ENCODE results near the gene GPC5. TPM values are rescaled to one million over a fixed set of nuclear protein-coding genes. Genes with fewer than 3 reads are reported as not detected.

The GPC5 gene
- polyA plus RNA-seq, 10 donors, result 0.16 to 0.77 (median 0.26) TPM

DNA sequence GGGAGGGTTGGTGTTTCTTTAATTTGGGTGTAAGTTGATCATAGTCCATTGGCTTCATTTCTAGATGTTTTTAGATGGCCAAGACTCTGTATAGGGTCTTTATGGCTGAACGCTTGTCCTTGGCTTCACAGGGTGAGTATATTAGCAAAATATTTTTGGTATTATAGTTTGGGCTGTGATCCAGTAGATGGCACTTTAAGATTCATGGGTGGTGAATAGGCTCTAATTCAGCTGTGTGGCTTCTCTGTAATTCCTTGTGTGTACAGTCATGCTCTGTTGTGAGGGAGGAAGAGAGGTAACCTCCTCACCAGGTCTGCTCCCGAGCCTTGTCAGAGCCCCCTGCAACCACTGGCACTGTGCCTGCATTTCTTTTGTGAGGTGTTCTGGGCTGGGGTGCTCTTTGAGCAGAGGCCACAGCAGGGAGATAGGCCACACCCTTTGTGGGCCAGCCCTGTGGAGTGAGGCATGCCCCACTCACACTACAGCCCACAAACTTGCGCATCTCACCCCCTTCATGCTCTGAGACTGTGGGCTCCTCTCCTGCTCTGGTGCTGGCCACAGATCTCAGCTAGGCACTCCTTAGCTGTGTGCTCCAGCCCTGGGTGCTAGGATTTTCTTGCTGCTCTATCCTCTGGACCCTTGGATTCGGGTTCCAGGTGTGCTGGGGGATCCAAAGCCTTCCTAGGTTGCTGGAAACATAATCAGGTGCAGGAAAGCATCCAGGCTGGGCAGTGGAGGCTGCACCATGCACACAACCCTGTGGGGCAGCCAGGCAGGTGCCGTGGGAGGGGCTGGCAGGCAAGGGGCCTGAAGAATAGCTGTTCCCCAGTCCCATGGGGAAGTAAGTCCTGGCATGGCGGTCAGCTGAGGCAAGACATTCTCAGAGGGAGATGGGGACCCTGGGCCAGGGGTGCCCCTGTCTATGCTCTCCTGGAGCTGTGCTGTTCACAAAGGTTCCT, 193.9 kb downstream of the GPC5 start:
- DNase-seq, result peak in 1 of 3 donors; percentile 3

DNA sequence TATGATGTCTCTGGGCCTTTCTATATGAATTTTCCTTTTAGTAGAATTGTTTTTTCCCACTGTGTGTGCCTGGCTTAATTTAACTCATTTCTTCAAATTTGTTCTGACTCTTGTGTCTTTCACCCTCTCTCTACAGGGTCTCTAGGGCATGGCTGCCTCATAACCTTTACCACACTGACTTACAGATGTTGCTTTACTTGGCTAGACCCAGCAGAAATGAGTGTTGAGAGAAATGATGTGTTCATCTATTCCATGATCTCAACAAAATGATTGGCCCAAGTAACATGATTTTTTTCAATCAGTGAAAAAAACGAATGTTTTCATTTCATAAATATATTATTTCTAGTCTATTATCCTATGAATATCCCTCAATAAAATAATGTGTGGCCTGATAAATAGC, 195.0 kb downstream of the GPC5 start:
- peak in 1 of 3 donors; percentile 11 for DNase-seq

DNA sequence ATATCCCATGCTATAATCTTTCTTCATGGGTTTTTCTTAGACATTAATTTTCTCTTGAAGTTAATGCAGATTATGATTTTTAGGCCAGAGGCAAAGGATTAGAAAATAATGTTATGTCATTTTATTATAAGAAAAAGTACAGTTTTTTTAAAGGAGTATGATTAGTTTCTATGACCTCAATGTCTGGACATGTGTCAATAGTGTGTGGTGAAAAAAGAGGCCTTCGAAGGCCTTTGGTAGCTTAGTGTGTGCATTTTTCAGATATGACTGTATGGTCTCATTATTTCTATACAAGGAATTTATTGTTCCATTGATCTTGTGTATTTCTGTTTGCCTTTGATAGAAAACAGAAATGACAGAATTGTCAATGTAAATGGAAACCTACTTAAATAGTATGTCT, 195.6 kb downstream of the GPC5 start:
- DNase-seq, result peak in 1 of 3 donors; percentile 11

DNA sequence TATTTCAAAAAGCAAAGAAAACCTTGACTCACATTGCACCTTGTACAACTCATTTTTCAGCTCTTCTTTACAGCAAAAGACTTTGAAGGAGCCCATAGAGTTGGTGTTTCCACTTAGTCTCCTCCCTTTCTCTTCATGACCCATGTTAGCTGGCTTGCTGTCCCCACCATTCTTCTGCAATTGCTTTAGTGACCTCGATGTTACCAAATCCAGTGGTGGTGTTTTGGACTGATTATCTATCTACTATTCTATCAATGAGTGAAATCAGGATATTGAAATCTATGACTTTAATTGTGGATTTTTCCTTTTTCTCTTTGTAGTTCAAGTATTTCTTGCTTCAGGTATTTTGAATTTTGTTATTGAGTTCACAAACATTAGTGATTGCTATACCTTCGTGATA, 197.3 kb downstream of the GPC5 start:
- DNase-seq, result no peak

DNA sequence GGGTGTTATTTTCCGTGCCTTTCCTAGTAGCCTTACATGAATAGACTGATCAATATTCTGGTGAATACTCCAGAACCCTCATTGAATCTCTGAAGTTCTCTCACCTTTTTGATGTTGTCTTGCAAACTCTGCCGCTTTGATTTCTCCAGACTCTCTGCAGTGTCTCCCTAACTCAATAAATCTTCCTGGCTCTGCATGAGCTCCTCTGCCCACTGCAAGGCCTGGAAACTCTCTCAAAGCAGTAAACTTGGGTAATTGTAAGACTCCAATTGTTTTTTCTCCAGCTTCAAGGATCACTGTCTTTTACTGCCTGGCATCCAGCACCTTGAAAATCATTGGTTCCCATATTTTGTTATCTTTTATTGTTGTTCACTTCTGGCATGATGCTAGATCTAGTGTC, 198.4 kb downstream of the GPC5 start:
- DNase-seq, result no peak

DNA sequence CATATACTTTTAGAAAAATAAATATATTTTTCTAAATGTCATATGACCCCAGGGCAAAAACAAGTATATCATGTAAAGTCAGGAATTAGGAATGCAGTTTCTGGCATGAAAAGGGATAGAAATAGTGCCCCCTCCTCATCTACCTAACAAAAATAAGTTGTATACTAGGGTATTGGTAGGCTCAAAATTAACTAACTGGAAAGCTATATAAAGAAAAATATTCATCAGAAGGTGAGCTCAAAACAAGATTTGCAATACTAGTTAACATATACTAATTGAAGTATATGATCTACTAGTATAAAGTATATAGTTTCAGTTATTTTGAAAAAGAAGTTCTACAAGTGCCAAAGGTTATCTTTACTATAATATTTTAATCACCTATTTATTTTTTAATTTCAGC, 200.2 kb downstream of the GPC5 start:
- no peak for DNase-seq

DNA sequence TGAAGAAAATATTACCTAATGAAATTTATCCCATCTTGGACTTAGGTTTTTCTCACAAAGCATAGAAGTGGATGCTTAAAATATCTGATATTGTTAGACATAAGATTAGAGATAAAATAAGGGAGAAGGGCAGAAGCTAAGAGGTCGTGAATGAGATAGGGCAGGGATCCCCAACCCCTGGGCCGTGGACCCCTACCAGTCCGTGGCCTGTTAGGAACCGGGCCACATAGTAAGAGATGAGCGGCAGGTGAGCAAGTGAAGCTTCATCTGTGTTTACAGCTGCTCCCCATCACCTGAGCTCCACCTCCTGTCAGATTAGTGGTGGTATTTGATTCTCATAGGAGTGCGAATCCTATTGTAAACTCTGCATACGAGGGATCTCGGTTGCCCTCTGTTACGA, 202.9 kb downstream of the GPC5 start:
- no peak for DNase-seq

DNA sequence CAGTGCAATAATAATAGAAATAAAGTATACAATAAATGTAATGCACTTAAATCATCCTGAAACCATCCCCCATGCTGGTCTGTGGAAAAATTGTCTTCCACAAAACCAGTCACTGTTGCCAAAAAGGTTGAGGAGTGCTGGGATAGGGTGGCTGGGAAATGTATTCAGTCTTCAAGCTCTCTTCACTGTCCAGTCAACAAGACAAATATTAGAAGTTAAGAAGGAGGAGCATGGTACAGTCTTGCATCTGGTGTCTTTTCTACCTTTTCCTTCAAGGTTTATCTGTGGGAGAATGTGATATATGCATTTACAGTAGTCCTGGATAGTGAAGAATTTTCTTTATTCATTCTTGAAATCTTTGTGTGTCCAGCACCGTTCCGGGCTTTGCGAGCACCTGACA, 203.4 kb downstream of the GPC5 start:
- no peak for DNase-seq

DNA sequence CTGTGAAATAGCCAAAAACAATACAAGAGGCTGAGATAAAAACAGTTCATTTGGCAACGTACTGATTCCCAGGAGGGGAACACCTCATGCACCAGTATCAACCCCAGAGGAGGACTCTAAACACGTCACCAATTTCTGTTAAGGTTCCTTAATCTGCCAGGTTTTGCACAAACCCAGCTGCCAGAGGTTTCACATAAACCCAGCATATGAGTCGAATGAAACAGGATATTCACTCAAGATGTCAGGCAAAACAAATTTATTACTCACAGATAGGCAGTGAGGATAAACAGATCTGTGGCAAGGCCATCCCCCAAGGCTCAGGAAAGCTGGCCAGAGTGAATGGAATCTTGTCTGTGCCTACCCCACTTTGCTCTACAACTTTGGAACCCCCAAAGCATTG, 210.9 kb downstream of the GPC5 start:
- DNase-seq, result peak in 2 of 3 donors; percentile 12 to 21

DNA sequence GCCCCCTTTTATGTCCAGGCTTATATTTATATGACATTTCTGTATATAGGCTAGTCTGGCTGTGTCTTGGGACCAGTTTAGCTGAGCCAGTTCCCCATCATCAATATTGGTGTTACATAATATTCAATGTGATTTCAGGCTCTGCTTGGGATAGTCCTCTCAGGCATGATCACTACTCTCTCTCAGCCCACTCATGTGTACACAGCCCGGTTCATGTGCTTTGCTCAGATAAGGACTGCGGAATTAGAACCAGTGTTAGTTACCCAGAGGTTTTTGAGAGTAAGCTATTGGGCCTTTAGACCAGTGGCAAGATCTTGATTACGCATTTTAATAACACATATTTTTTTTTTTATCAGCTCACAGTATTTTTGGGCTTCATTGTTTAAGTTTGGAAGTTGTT, 219.9 kb downstream of the GPC5 start:
- DNase-seq, result no peak

DNA sequence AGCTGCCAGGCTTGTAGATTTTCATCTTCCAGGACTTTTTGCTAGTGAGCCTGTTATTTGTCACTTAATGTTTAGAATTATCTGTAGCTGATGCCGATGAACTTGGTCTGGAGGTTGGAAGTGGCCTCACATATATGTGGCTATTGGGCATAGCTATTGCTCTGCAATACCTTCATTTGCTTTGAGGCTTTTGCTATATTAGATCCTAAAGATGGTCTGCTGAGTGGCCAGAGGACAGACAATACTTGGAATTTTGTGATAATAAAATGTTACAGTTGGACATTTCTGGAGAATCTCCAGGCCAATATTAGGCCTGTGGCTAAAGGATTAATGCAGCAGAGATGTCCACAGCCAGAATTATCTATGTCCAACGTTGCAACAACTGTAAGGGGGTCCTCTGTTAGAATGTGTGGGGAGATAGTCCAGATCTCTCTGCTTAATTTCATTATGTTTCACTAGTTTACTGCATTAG, 222.3 kb downstream of the GPC5 start:
- DNase-seq, result no peak

DNA sequence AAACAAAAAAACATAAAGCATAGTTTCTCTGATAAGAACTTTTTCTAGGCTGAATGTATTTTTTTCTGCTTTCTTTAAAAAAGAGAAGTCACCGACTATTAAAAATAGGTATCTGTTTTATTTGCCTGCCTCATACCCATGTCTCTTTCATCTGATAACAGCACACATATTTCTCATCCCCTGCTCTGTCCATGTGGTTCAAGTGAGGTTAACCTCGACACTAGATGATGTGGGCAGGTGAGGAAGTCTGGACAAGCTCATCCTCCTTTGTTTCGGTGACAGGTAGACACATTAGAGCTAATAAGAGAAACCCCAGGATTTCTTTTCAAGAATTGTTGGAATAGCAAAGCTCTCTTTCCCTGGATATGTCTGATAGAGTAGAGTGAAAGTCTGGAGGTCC, 222.7 kb downstream of the GPC5 start:
- DNase-seq, result no peak

DNA sequence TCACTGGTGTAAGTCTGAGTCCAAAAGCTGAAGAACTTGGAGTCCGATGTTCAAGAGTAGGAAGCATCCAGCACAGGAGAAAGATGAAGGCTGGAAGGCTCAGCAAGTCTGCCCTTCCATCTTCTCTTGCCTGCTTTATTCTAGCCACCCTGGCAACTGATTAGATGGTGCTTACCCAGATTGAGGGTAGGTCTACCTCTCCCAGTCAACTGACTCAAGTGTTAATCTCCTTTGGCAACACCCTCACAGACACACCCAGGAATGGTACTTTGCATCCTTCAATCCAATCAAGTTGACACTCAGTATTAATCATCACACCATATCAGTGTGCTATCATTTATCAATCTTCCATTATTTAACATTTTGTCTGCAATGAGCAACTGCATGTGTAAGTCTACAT, 223.5 kb downstream of the GPC5 start:
- no peak for DNase-seq

DNA sequence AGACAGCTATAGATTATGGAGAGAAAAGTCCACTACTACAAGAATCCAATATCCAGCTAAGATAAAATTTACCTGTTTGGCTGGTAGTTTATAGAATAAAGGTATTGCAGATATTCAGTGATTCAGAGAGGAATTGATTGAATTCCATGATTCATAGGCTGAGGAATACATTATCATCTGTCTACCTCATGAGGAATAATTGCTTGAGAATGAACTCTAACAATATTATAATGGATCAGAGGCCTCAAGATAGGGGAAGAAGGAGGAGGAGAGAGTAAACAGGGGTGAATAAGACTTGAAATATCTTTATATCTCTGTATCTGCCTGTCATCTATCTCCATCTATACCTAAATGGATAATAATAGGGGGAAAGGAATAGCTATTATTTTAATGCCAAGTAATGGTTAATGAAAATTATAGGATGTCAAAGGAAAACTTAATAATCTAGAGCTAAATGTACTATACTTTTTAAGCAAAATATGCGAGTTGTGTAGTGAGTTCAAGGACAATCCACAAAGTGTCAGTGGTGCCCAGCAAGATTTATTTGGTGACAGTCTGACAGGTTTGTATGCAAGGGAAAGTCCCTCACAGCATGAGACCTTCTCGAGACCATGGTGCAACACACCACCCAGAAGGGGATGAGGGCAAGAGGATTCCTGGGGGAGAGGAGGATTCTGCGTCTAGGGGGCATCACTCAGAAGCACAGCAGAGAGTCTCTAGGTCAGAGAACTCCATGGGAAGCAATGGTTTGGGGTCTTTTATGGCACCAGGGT, 224.5 kb downstream of the GPC5 start:
- DNase-seq, result no peak

DNA sequence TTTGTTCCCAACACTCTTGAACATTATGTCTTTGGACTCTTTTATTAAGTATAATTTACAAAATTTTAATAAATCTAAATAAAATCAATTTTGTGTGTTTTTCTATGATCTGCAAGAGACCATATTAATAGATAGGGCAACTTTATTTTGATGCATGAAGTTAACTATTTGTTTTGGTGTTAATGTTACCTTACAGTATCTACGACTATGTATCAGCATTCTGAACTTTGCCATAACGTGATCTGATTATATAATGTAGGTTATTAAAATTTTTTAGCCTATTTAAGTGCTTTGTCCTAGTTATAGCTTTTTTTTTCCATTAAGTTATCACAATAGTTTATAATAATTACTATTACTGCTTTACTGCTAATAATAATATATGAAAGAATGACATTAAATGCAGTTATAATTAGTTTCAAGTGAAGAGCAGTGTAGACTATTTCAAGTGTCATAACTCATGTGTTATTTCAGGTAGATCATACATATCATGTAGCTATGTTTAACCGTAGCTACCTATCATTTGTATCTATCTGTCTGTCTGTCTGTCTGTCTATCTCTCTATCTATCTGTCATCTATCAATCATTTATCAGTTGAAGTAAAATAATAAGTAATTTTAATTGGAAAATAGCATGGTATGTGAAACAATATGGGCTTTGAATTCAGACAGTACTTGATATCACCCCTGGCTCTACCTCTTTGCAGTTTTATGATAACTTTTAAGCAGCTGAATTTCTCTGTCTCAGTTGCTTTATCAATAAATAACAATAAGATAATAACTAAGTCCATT, 229.7 kb downstream of the GPC5 start:
- DNase-seq, result no peak

DNA sequence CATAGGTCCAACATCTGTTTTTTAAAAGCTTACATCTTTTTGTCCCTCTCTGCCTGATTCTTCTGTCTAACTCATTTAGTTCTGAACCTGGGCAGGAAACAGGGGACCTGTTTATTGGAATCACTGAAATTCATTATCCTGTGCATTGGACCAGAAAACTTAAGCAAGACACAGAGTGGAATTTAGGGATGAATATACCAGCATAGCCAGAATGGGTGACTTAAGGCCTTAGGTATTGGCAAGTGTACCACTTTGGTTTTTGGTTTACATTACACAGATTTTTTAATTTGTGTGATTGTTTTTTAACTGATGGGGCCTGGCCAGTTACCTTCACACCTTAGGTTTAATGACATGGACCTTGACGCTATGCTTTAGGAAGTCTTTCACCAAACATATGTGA, 232.5 kb downstream of the GPC5 start:
- no peak for DNase-seq

DNA sequence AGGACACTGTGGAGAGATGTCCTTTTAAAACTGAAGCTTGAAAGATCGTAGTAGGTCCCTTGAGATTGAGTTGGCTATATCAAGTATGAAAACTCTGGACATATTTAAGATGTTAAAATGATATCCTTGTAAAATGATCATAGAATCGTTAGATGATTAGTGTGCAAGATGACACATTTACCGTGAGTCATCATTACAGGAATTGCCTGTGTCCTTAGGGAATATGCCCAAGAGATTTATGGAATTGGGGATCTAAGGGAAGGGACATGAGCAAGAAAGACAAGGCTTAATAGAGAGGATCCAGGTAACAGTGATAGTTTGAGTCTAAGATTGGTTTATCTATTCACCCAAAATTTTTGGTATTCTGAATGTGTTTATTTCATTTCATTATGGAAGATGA, 233.7 kb downstream of the GPC5 start:
- DNase-seq, result peak in 1 of 3 donors; percentile 29

DNA sequence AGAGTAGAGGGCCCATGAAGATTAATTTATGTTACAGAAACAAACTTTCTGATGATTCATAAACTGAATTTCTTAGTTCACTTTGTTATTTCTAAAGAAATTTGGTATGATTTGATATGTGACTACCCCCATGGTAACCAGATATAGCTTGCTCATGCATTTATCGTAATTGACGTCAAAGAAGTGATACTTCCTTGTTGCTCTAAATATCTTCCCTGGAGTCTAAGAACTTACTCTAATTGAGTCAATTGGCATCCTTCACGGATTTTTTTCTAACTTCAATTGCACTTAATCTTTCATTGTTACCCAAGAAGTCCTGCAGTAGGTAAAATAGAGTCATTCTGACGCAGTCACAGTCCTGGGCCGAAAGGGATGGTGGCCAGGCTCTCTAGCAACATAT, 240.9 kb downstream of the GPC5 start:
- no peak for DNase-seq

DNA sequence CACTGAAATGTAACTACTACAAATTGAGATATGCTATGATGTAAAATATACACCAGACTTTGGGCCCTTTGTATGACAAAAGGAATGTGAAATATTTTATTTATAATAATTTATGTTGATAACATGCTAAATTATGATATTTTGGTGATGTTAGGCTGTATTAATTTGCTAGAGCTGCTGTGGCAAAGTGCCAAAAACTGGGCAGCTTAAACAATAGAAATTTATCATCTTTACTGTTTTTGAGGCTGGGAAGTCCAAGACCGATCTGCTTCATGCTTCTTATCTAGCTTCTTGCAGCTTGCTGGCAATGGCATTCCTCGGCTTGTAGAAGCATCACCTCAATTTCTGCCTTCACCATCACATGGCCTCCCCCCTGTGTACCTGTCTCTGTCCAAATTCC, 245.0 kb downstream of the GPC5 start:
- no peak for DNase-seq

DNA sequence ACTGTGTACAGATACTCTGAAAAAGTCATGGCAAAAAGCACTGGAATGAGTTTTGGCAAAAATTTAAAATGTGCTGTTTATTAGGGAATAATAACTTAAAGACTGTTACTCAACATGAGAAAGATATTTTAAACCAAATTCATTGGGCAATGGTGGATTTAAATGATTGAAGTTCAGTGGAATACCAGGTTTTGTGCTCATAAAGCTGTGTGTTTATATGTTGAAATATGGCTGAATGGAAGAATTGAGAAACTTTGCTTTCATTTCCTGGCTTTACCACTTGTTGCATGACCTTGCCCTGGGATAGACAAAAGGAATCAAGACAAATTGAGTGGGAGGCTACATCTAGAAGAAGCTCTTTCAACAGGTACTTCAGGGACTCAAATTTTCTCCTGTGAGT, 246.4 kb downstream of the GPC5 start:
- no peak for DNase-seq

DNA sequence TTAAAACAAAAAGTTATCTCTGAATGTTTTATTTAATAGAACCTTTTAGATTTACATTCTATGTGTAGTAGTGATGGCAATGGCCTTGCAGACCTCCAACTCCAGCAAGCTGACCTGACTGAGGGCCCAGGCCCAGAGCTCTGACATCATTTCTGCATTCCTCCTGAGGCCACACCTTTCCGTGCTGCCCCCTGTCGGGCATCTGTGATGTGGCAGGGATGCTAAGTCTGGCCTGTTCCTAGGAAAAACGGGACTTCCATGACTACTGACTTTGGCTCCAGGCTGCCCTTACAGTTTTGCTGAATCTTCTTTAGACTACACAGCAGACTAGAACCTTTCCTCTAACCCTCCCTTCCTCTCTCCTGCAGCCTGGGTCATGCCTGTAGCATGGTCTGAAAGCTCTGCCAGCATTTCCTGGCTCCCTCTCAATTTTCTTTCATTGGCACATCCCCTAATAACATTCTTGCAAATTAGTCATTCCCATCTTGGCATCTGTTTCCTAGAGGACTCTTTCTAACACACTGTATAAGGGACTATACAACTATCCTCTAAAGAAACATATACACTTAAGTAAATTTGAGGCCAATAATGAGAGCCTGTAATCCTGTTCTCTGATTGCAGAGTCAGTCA, 249.1 kb downstream of the GPC5 start:
- no peak for DNase-seq

DNA sequence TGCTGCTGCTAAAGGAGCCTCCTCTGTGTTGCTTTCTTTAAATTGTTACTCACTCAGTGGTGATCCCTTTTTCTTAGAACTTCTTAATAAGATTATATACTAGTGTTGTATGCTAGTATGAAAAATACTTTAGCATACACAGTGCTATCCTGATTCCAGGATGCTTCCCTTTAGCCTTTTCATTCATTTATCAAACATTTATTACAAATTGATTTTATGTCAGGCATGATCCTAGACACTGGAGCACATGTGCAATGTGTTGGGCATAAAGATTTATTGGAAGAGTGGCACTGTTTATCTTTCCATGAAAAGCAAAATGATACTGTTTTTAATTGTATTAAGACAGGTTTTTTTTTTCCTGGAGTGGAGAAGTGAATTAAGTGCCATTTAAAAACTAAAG, 249.6 kb downstream of the GPC5 start:
- DNase-seq, result no peak

Measured in muscle of back (tissue), 11 donors.